ENCODE measurements around the gene PDZRN3.

Gene PDZRN3

DNA sequence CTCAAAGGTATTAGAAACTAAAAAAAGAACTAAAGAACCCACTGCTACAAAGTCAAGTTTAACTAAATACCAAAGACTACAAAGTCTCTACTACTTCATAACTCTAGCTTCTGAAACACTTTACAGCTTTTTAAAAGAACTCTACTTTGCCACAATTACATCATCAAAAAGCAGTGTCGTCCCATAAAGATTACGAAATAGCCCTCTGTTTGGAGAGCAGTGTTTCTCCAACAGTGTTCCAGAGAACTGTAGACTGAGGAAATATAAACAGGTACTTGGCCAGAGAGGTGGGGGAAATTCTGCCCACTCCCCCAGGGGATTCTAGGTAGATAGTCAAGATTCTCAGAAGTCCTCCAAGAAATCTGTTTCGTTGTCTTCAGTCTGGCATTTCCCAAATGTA is 225.6 kb downstream of the PDZRN3 start:
- DNase-seq (ENCODE audit: low read depth), result no peak
- TF ChIP-seq, protein P1, sequence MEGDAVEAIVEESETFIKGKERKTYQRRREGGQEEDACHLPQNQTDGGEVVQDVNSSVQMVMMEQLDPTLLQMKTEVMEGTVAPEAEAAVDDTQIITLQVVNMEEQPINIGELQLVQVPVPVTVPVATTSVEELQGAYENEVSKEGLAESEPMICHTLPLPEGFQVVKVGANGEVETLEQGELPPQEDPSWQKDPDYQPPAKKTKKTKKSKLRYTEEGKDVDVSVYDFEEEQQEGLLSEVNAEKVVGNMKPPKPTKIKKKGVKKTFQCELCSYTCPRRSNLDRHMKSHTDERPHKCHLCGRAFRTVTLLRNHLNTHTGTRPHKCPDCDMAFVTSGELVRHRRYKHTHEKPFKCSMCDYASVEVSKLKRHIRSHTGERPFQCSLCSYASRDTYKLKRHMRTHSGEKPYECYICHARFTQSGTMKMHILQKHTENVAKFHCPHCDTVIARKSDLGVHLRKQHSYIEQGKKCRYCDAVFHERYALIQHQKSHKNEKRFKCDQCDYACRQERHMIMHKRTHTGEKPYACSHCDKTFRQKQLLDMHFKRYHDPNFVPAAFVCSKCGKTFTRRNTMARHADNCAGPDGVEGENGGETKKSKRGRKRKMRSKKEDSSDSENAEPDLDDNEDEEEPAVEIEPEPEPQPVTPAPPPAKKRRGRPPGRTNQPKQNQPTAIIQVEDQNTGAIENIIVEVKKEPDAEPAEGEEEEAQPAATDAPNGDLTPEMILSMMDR (IDR thresholded peaks at IDR 0.05; ENCODE audit: insufficient read depth, low read depth, low read length, missing control alignments), result no peak
- H3K4me3 ChIP-seq (ENCODE audit: low read depth, low read length), result no peak overlapping the region

DNA sequence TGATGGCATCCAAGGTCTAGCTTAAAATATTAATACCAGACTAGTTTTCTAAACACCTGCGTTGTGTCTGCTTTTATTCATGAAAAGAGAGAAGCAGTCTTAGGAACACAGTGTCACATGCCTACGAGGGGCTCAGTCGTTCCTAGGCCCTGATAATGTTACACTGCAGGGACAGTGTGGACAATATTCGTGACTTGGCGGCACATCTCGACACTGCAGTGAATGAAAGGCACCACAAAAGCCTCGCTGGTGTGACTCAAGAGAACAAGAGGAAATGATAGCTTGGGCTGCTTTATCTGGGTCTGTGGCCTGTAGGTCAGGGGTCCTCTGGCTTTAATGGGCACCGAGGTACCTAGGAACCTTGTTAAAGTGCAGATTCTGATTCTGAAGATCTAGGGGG is 226.7 kb downstream of the PDZRN3 start:
- TF ChIP-seq, protein P1 (IDR thresholded peaks at IDR 0.05; ENCODE audit: insufficient read depth, low read depth, low read length, missing control alignments), result no peak
- no peak for DNase-seq (ENCODE audit: low read depth)

DNA sequence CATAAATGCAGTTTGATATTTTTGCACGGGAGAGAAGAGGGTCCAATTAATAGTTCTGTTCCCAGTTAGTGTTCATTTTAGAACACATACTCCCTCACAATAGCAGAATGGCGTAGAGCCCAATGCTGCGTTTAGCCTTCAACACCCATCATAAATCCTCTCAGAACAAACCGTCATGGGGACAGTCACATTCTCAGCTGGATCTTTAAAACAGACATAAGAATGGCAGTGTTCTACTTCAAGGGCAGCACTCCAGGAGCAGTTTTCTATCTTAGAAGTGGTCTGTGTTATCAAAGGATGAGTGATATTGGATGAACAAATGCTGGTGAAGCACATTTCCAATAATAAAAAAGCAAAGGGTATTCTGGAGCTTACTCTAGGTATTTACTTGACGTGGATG is 230.5 kb downstream of the PDZRN3 start:
- TF ChIP-seq, protein P1 (IDR thresholded peaks at IDR 0.05; ENCODE audit: insufficient read depth, low read depth, low read length, missing control alignments), result no peak
- H3K4me3 ChIP-seq (ENCODE audit: low read depth, low read length), result no peak overlapping the region
- no peak for DNase-seq (ENCODE audit: low read depth)

More for the DNA sequence above, 226.7 kb downstream of the PDZRN3 start:
- H3K4me3 ChIP-seq (ENCODE audit: low read depth, low read length), result no peak overlapping the region

DNA sequence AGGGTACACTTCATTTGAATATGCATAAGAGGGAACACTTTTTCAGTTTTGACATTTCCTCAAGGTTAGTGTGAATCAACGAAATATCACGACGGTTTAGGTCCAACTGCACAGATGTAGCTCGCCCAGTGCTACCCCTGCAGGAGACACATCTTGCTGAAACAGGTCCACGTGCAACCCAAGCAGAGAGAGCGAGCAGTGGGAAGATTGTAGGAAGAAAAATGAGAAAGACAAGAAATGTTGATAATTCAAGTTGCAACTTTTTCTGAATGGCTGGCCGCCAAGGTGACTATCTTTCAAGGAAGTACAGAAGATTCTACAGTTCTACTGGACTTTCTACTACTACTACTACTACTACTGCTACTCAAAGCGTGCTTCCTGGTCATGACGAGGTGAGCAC is 231.7 kb downstream of the PDZRN3 start:
- no peak overlapping the region for H3K4me3 ChIP-seq (ENCODE audit: low read depth, low read length)
- TF ChIP-seq, protein P1 (IDR thresholded peaks at IDR 0.05; ENCODE audit: insufficient read depth, low read depth, low read length, missing control alignments), result no peak
- DNase-seq (ENCODE audit: low read depth), result no peak

DNA sequence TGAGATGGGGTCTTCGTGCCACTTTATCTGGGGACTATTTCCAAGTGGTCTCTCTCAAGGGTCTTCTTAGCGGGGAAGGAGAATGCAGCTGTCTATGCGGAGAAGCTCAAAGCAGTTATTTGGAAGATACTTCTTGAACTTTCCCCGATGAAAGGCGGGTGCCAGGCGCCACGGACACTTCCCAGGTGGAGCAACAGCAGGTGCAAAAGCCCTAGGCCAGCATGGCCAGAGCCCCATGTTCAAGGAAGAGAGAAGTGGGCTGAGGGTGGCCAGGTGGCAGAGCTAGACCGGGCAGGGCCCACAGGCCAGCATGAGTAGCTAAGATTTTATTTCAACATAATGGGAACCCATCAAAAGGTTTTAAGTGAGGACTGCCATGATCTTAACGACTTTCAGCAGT is 232.8 kb downstream of the PDZRN3 start:
- DNase-seq (ENCODE audit: low read depth), result no peak
- TF ChIP-seq, protein P1 (IDR thresholded peaks at IDR 0.05; ENCODE audit: insufficient read depth, low read depth, low read length, missing control alignments), result no peak
- H3K4me3 ChIP-seq (ENCODE audit: low read depth, low read length), result no peak overlapping the region

DNA sequence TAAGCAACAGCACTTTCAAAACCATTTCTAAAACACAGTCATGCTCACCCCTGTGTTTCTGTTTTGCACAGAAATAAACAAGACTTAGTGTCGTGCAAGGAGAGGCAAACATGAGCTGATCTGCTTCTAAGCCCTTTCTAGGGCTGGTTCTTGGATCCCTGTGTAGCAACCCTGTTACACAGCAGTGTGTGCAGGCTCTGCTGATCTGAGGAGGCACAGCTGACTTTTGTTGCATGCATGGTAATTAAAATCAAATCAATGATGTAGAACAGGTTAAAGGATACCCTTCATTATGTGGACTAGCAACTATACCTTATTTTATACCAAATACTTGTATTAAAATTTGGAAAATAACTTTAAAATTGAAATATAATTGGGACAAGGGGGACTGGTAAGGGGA is 234.8 kb downstream of the PDZRN3 start:
- TF ChIP-seq, protein P1 (IDR thresholded peaks at IDR 0.05; ENCODE audit: insufficient read depth, low read depth, low read length, missing control alignments), result no peak
- DNase-seq (ENCODE audit: low read depth), result no peak
- H3K4me3 ChIP-seq (ENCODE audit: low read depth, low read length), result no peak overlapping the region

DNA sequence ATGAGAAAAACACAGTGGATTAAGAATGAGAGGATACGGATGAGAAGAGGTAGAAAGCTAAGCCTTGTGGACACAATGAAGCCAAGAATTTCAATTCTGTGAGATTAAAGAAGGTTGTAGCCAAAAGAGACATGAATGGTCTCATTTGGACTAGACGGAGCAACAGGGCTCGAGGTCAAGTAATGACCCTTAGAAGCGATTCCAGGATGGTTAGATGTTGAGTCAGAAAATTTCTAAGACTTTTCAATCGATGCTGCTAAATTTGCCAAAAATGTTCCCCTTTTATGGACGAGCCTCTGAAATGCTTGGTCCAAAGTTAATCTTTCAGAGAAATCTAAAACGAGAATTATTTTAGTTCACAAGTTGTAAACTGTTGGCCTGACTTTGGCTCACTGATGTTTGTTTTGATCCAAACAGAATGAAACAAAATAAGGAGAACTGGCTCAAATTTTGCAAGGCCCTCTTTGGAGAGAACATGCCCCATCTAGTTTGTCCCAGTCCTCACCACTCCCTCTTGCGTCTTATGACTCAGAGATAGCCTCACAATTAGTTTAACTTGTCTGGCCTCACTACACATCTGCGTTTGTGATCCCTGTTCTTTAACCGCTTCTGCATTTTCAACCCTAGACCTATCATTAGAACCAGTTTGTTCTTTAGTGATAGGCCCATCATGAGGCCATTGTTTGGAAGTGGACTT is 235.5 kb downstream of the PDZRN3 start:
- TF ChIP-seq, protein P1 (IDR thresholded peaks at IDR 0.05; ENCODE audit: insufficient read depth, low read depth, low read length, missing control alignments), result no peak
- DNase-seq (ENCODE audit: low read depth), result no peak
- H3K4me3 ChIP-seq (ENCODE audit: low read depth, low read length), result no peak overlapping the region

Measured in GM12865 (cell line).